Natural killer cell (primary cell): ENCODE data around the gene PLIN4. TPM values are rescaled to one million over a fixed set of nuclear protein-coding genes. Genes with fewer than 3 reads are reported as not detected.

Source experiments
- ATAC-seq, 3 donors: fragments of 150-1000 bp in 2 of 3; fragments of 200-7000 bp in 1 of 3; cut with Tn5 transposase; 1 replicate in 1 of 3; 2 replicates in 2 of 3; pipeline ENCODE4 v1.10.0; 2021; ENCODE audit warnings: mild to moderate bottlenecking in 2 of 3, moderate library complexity in 2 of 3
- DNase-seq, 2 donors: peaks; one replicate each; pipeline versions ENCODE4 v3.0.0 to v3.0.0-alpha.2; 2013 to 2021; ENCODE audit warnings: mixed read lengths in 1 of 2
- H3K27ac ChIP-seq: one replicate; pipeline ENCODE4 v1.5.1; 2013; ENCODE audit warnings: mild to moderate bottlenecking, low read length
- H3K27me3 ChIP-seq: one replicate; pipeline ENCODE4 v1.6.1; 2013; ENCODE audit warnings: low read length; ENCODE audit not compliant: control insufficient read depth, insufficient read depth
- H3K36me3 ChIP-seq: one replicate; pipeline ENCODE4 v1.6.1; 2013; ENCODE audit warnings: low read length; ENCODE audit not compliant: control insufficient read depth, insufficient read depth
- H3K4me1 ChIP-seq: one replicate; pipeline ENCODE4 v1.6.1; 2013; ENCODE audit warnings: low read length; ENCODE audit not compliant: control insufficient read depth, insufficient read depth
- H3K4me3 ChIP-seq: one replicate; pipeline ENCODE4 v1.5.1; 2013; ENCODE audit warnings: low read length
- H3K9me3 ChIP-seq: one replicate; pipeline ENCODE4 v1.6.1; 2013; ENCODE audit warnings: low read length; ENCODE audit not compliant: control insufficient read depth, insufficient read depth
- H3K27ac Mint-ChIP-seq, 2 donors: one replicate each; pipeline ENCODE4 v1.8.0; 2022; ENCODE audit warnings: mild to moderate bottlenecking in 2 of 2, mixed read lengths in 2 of 2, moderate library complexity in 1 of 2
- H3K27me3 Mint-ChIP-seq, 2 donors: one replicate each; pipeline ENCODE4 v1.8.0; 2022; ENCODE audit warnings: low read depth in 2 of 2, mixed read lengths in 2 of 2
- H3K36me3 Mint-ChIP-seq: one replicate; pipeline ENCODE4 v1.8.0; 2022; ENCODE audit warnings: mixed read lengths
- H3K4me1 Mint-ChIP-seq, 2 donors: one replicate each; pipeline ENCODE4 v1.8.0; 2022; ENCODE audit warnings: mixed read lengths in 2 of 2
- H3K4me3 Mint-ChIP-seq: one replicate; pipeline ENCODE4 v1.8.0; 2022; ENCODE audit warnings: mild to moderate bottlenecking, moderate library complexity, mixed read lengths
- H3K9me3 Mint-ChIP-seq, 2 donors: one replicate each; pipeline ENCODE4 v1.8.0; 2022; ENCODE audit warnings: mixed read lengths in 2 of 2
- WGBS: methylation state at CpG from one replicate; pipeline ENCODE4 v1.1.7; 2013; ENCODE audit warnings: missing lambda C conversion rate; ENCODE audit not compliant: insufficient coverage; 5-methylcytosine and 5-hydroxymethylcytosine counted together
- intact Hi-C: fragments of 100-400 bp; cut with micrococcal nuclease; formaldehyde crosslinking; loops from one replicate; pipeline ENCODE4 v1.14.2; 2022
- total RNA-seq, 4 donors: library from RNA; stranded (reverse); fragments of 120-200 nt in 1 of 4; gene quantifications; one replicate each; pipeline versions ENCODE4 v1.2.3 to v1.2.4, GENCODE V29; 2013 to 2022
- TF ChIP-seq, protein P1 (sequence below): fragments of 200-600 bp; IDR thresholded peaks from one replicate; pipeline ENCODE4 v1.8.0; 2022; ENCODE audit warnings: antibody characterized with exemption

The PLIN4 gene
- total RNA-seq, 3 donors from 2014 or later (not counting 1 experiment from before 2014, with no cell fraction given), result 0.33 TPM; not detected in 2

DNA sequence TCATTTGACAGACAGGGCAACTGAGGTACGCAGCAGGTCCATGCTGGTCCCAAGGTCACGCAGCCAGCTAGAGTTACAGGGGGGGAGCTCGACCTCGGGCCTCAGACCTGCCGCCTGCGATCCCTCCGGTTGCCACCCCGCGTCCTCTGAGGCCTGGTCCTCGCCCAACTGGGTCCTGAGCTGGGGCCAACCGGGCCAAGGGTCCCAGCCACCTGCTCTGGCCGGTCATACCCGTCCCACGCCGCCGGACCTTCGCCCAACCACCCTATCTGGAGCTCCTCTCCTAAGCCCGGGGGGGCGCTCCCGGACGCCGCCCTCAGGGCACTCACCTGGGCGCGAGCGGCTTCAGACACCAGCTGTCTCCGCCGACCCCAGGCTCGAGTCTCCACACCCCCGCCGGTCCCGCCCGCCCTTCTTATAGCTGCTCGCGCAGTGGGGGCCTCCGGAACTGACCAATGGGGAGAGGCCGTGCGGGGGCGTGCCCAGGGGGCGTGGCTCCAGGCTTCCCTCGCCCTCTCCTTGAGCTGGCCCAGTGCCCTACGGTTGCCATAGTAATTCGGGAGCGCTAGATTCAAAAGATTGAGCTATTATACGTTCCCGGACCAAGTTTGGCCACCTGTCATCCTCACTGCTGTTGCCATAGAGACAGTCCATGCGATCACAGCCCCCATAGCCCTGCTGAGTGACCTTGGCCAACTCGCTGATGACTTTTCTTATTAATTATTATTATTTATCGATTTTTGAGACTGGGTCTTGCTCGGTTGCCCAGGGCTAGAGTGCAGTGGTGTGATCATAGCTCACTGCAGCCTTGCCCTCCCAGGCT is 16.8 kb upstream of the PLIN4 start, which contains the start of gene PLIN5:
PLIN5 (minus strand) TSS at position 389 of the 823 bp plus-strand sequence. CDS start 1,150 bp downstream, outside the sequence.
- WGBS, result 23% methylated on average over 49 of the region's 49 CpGs

DNA sequence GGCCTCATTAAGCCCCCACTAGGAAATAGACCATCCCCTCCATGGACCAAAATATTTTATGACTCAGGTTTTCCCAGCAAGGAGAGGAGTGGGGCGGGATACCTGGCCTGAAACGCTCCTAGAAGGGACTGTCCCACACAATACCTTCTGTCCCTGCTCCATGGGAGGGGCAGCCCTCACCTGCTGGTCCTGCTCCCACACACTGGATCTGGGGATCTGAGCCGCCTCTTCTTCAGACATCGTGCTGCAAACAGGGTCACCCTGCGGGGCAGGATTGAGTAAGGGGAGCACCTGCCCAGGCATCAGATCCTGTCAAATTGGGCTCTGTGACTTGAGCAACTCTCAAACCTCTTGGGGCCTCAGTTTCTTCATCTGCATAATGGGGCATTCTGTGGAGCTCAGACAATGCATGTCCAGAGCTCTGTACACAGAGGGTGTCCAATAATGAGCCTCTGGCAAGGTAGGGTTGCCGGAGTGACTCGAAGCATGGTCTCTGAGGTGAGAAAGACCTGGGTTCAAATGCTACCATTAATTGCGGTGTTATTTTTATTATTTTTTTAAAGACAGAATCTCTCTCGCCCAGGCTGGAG is 15.6 kb upstream of the PLIN4 start:
- Histone ChIP-seq H3K36me3 (no peaks in the 10 kb centered on the region), H3K27me3 (peaks cover 3% of the 10 kb centered on the region), H3K9me3 (no peaks in the 10 kb centered on the region), H3K4me1 (peaks cover 9% of the 10 kb centered on the region), H3K27ac (no peak overlapping the region), H3K4me3 (no peak overlapping the region)
- no peaks in the 10 kb centered on the region for H3K9me3 Mint-ChIP-seq
- DNase-seq, result no peak
- intact Hi-C loops, result no loop called here
- no peak overlapping the region for H3K27ac Mint-ChIP-seq
- WGBS, result 86% methylated on average over 9 of the region's 9 CpGs
- ATAC-seq, result no peak
- TF ChIP-seq, protein P1, sequence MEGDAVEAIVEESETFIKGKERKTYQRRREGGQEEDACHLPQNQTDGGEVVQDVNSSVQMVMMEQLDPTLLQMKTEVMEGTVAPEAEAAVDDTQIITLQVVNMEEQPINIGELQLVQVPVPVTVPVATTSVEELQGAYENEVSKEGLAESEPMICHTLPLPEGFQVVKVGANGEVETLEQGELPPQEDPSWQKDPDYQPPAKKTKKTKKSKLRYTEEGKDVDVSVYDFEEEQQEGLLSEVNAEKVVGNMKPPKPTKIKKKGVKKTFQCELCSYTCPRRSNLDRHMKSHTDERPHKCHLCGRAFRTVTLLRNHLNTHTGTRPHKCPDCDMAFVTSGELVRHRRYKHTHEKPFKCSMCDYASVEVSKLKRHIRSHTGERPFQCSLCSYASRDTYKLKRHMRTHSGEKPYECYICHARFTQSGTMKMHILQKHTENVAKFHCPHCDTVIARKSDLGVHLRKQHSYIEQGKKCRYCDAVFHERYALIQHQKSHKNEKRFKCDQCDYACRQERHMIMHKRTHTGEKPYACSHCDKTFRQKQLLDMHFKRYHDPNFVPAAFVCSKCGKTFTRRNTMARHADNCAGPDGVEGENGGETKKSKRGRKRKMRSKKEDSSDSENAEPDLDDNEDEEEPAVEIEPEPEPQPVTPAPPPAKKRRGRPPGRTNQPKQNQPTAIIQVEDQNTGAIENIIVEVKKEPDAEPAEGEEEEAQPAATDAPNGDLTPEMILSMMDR, result no peak
- no peaks in the 10 kb centered on the region for H3K36me3 Mint-ChIP-seq
- H3K4me3 Mint-ChIP-seq, result no peak overlapping the region
- H3K27me3 Mint-ChIP-seq, result peaks cover 0 to 11% of the 10 kb centered on the region in 2 donors
- no peaks in the 10 kb centered on the region for H3K4me1 Mint-ChIP-seq

More for the DNA sequence above, 16.8 kb upstream of the PLIN4 start, which contains the start of gene PLIN5:
- H3K36me3 Mint-ChIP-seq, result no peaks in the 10 kb centered on the region
- no peaks in the 10 kb centered on the region for H3K36me3 ChIP-seq
- no peak within 1 kb of the TSS for H3K4me3 ChIP-seq
- H3K4me3 Mint-ChIP-seq, result no peak within 1 kb of the TSS
- H3K9me3 ChIP-seq, result no peaks in the 10 kb centered on the region
- no peak within 1 kb of the TSS for H3K27ac ChIP-seq
- intact Hi-C loops, result no loop called here
- H3K27ac Mint-ChIP-seq, result no peak within 1 kb of the TSS
- DNase-seq (peak in 1 of 2 donors; percentile 53), ATAC-seq (peak in 2 of 3 donors; percentile 29 to 77)
- H3K27me3 ChIP-seq, result peaks cover 3% of the 10 kb centered on the region
- H3K9me3 Mint-ChIP-seq, result no peaks in the 10 kb centered on the region
- no peaks in the 10 kb centered on the region for H3K4me1 Mint-ChIP-seq
- H3K27me3 Mint-ChIP-seq, result peaks cover 0 to 11% of the 10 kb centered on the region in 2 donors
- H3K4me1 ChIP-seq, result peaks cover 16% of the 10 kb centered on the region
- TF ChIP-seq, protein P1, result no peak

DNA sequence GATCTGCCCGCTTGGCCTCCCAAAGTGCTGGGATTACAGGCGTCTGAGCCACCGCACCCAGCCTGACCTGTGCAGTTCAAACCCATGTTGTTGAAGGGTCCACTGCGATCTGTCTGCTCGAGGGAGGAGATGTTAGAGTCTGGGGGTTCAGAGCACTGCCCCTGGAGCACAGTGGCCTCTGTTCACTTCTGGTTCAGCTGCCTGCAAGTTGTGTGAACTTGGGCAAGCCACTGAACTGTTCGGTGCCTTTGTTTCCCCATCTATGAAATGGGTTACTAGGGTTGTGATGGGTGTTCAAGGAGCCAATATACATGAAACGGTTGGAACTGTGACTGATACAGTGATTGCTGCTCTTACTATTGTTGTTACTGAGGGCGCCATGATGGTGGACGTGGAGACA is 15.0 kb upstream of the PLIN4 start:
- TF ChIP-seq, protein P1, result no peak
- no peaks in the 10 kb centered on the region for H3K4me1 Mint-ChIP-seq
- intact Hi-C loops, result no loop called here
- Histone ChIP-seq H3K27me3 (peaks cover 3% of the 10 kb centered on the region), H3K36me3 (no peaks in the 10 kb centered on the region), H3K9me3 (no peaks in the 10 kb centered on the region), H3K4me1 (peaks cover 9% of the 10 kb centered on the region), H3K4me3 (no peak overlapping the region), H3K27ac (no peak overlapping the region)
- H3K27ac Mint-ChIP-seq, result no peak overlapping the region
- WGBS, result 88% methylated on average over 9 of the region's 9 CpGs
- no peaks in the 10 kb centered on the region for H3K9me3 Mint-ChIP-seq
- ATAC-seq, result no peak
- DNase-seq, result no peak
- H3K4me3 Mint-ChIP-seq, result no peak overlapping the region
- H3K27me3 Mint-ChIP-seq, result peaks cover 0 to 11% of the 10 kb centered on the region in 2 donors
- H3K36me3 Mint-ChIP-seq, result no peaks in the 10 kb centered on the region
